HepG2 (cell line): ENCODE data around the gene KIR3DL2. TPM values are rescaled to one million over a fixed set of nuclear protein-coding genes. Genes with fewer than 3 reads are reported as not detected.

ENCODE experiments used
- ATAC-seq: fragments of 200-7000 bp; cut with Tn5 transposase; 3 replicates; pipeline ENCODE4 v1.9.1; 2020; ENCODE audit warnings: mild to moderate bottlenecking, moderate library complexity
- BruUV-seq: library from RNA; stranded (reverse); fragments of 400-500 nt; replicated peaks from 2 replicates; lab custom pipeline; 2021; lab: Mats Ljungman, UMichigan
- CTCF ChIA-PET: fragments of 300-600 bp; formaldehyde crosslinking; extraction: SDS; loops from one replicate; lab custom pipeline; 2021; ENCODE audit warnings: low total read pairs, inconsistent platforms, low intra/inter-chr PET ratio; lab: Yijun Ruan, JAX
- POLR2A ChIA-PET: fragments of 350-600 bp; sonication (Branson Sonifier 250); formaldehyde crosslinking; loops from one replicate; lab custom pipeline; 2020; ENCODE audit warnings: antibody characterized with exemption, inconsistent platforms; lab: Yijun Ruan, JAX
- DNase-seq: peaks from one replicate; pipeline ENCODE4 v3.0.0-alpha.2; 2015; ENCODE audit warnings: low spot score
- FAIRE-seq: peaks from 3 replicates; lab custom pipeline; 2011; peaks lifted over from hg19 to GRCh38; lab: Jason Lieb, UNC
- H2AFZ ChIP-seq: one replicate; pipeline ENCODE4 v1.6.1; 2011; ENCODE audit warnings: low read length, inconsistent platforms
- H3K27ac ChIP-seq: fragments of 300-600 bp; 3 replicates; pipeline ENCODE4 v1.8.0; 2011; ENCODE audit warnings: mixed run types, mild to moderate bottlenecking, mixed read lengths, low read length, inconsistent platforms; ENCODE audit not compliant: insufficient read depth; ENCODE audit errors: extremely low read length
- H3K27me3 ChIP-seq, 2 experiments: fragments of 200-600 bp in 1 of 2; 2 replicates in 1 of 2; 3 replicates in 1 of 2; pipeline versions ENCODE4 v1.6.0 to v1.8.0; 2011; ENCODE audit warnings: low read length in 2 of 2, mild to moderate bottlenecking in 2 of 2, moderate library complexity in 2 of 2, inconsistent platforms in 1 of 2; ENCODE audit not compliant: insufficient read depth in 2 of 2, control insufficient read depth in 1 of 2
- H3K36me3 ChIP-seq, 2 experiments: fragments of 200-600 bp in 1 of 2; replicated peaks in 1 of 2; 2 replicates in 1 of 2; 3 replicates in 1 of 2; pipeline versions ENCODE4 v1.5.1 to v1.8.0; 2011; ENCODE audit warnings: low read length in 2 of 2, inconsistent platforms in 1 of 2; ENCODE audit not compliant: insufficient read depth in 2 of 2, control insufficient read depth in 1 of 2
- H3K4me1 ChIP-seq: 2 replicates; pipeline ENCODE4 v1.5.1; 2012; ENCODE audit warnings: low read length, inconsistent platforms; ENCODE audit not compliant: insufficient read depth
- H3K4me2 ChIP-seq: 2 replicates; pipeline ENCODE4 v1.6.0; 2011; ENCODE audit warnings: low read depth, low read length, inconsistent platforms
- H3K4me3 ChIP-seq, 3 experiments: fragments of 200-600 bp in 1 of 3; sonication (generic), shearing (Covaris generic) in 1 of 3; replicated peaks in 1 of 3; 2 replicates each; pipeline ENCODE4 v1.5.1; 2011 to 2016; ENCODE audit warnings: low read length in 3 of 3, inconsistent platforms in 2 of 3, low read depth in 2 of 3, mild to moderate bottlenecking in 2 of 3, control low read depth in 1 of 3, mixed read lengths in 1 of 3; ENCODE audit not compliant: insufficient read depth in 1 of 3
- H3K79me2 ChIP-seq: one replicate; pipeline ENCODE4 v1.6.1; 2011; ENCODE audit warnings: low read length, inconsistent platforms; ENCODE audit not compliant: insufficient read depth
- H3K9ac ChIP-seq: 2 replicates; pipeline ENCODE4 v1.6.0; 2011; ENCODE audit warnings: mild to moderate bottlenecking, low read depth, low read length, inconsistent platforms; ENCODE audit not compliant: insufficient read depth
- H3K9me3 ChIP-seq: 2 replicates; pipeline ENCODE4 v1.5.1; 2012; ENCODE audit warnings: mild to moderate bottlenecking, low read length
- H4K20me1 ChIP-seq: 2 replicates; pipeline ENCODE4 v1.6.0; 2011; ENCODE audit warnings: inconsistent platforms, mild to moderate bottlenecking, low read length, moderate library complexity; ENCODE audit not compliant: insufficient read depth
- KAT2B ChIP-seq: fragments of 150-350 bp; IDR thresholded peaks from 2 replicates; pipeline ENCODE4 v1.6.1; 2014; ENCODE audit warnings: low read depth, low read length, borderline replicate concordance
- SSRP1 ChIP-seq: IDR thresholded peaks from 2 replicates; pipeline ENCODE4 v1.6.1; 2016; ENCODE audit warnings: control low read depth
- TBL1XR1 ChIP-seq: fragments of 150-350 bp; IDR thresholded peaks from 2 replicates; pipeline ENCODE4 v1.6.1; 2014; ENCODE audit warnings: borderline replicate concordance, low read length; ENCODE audit not compliant: partially characterized antibody
- TGIF2 ChIP-seq: IDR thresholded peaks from 2 replicates; pipeline ENCODE4 v1.6.1; 2016; ENCODE audit warnings: control low read depth, missing compliant biosample characterization
- U2AF1 ChIP-seq: fragments of 200-400 bp; formaldehyde crosslinking; optimal IDR thresholded peaks from 2 replicates; pipeline ENCODE3; 2017; ENCODE audit warnings: mild to moderate bottlenecking, low read depth, low read length
- ZNF354B ChIP-seq: sonication (generic); formaldehyde crosslinking; IDR thresholded peaks from 2 replicates; pipeline ENCODE4 v1.8.0; 2022; ENCODE audit warnings: mild to moderate bottlenecking, missing genetic modification reagents
- WGBS: methylation state at CpG from one replicate; pipeline ENCODE4 v1.1.6; 2017; ENCODE audit warnings: low lambda C conversion rate; 5-methylcytosine and 5-hydroxymethylcytosine counted together
- in situ Hi-C: cut with HindIII; loops from 2 replicates; pipeline ENCODE4 v1.10.0; 2017; ENCODE audit warnings: low pct_unique_long_range_greater_than_20kb; ENCODE audit not compliant: extremely low pct_ligation_motif_present
- intact Hi-C: fragments of 100-400 bp; cut with micrococcal nuclease; formaldehyde crosslinking; loops from one replicate; pipeline ENCODE4 v1.10.0; 2022; ENCODE audit not compliant: unreplicated experiment
- polyA plus RNA-seq, 8 experiments: library from polyadenylated mRNA; depleted of rRNA in 3 of 8; stranded (reverse) in 7 of 8; unstranded in 1 of 8; fragments of >200 nt; fragmentation: Illumina TruSeq in 4 of 8; extraction: Trizol in 4 of 8; gene quantifications; 2 replicates each; pipeline versions ENCODE4 v1.2.1 to v1.2.3, GENCODE V29; 2011 to 2016; ENCODE audit warnings: low read depth in 4 of 8, missing spikeins in 1 of 8, mixed read lengths in 1 of 8; ENCODE audit not compliant: insufficient read depth in 1 of 8
- total RNA-seq, 5 experiments: library from RNA; depleted of rRNA; stranded (reverse); fragments of >200 nt; fragmentation: Illumina TruSeq; extraction: Trizol; gene quantifications; 2 replicates each; pipeline ENCODE4 v1.2.3, GENCODE V29; 2016; ENCODE audit warnings: low read depth in 1 of 5
- TF ChIP-seq, protein P1 (sequence below): sonication (generic); formaldehyde crosslinking; IDR thresholded peaks from 2 replicates; pipeline ENCODE4 v1.5.0; 2020; ENCODE audit warnings: mild to moderate bottlenecking, low read depth, missing genetic modification reagents, borderline replicate concordance

Gene KIR3DL2
- total and polyA plus RNA-seq, 2 of the 13 experiments (the other 11 are each of a cell fraction or from before 2014, with no cell fraction given) = not detected

DNA sequence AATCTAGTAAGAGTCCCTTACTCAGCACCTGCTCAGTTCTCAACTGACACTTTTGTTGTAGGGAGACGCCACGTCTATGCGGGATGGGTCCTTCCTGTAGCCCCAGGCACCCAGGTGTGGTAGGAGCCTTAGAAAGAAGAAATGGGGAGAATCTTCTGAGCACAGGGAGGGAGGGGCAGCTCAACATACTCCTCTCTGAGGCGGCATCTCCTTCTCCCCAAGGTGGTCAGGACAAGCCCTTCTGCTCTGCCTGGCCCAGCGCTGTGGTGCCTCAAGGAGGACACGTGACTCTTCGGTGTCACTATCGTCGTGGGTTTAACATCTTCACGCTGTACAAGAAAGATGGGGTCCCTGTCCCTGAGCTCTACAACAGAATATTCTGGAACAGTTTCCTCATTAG, 45.7 kb upstream of the KIR3DL2 start (continued):
- TF ChIP-seq U2AF1 (no peak), ZNF354B (CRISPR knock-in tag) (no peak), SSRP1 (CRISPR knock-in tag) (no peak), TBL1XR1 (no peak), KAT2B (no peak)
- TF ChIP-seq, all 625 proteins: peak for 0

DNA sequence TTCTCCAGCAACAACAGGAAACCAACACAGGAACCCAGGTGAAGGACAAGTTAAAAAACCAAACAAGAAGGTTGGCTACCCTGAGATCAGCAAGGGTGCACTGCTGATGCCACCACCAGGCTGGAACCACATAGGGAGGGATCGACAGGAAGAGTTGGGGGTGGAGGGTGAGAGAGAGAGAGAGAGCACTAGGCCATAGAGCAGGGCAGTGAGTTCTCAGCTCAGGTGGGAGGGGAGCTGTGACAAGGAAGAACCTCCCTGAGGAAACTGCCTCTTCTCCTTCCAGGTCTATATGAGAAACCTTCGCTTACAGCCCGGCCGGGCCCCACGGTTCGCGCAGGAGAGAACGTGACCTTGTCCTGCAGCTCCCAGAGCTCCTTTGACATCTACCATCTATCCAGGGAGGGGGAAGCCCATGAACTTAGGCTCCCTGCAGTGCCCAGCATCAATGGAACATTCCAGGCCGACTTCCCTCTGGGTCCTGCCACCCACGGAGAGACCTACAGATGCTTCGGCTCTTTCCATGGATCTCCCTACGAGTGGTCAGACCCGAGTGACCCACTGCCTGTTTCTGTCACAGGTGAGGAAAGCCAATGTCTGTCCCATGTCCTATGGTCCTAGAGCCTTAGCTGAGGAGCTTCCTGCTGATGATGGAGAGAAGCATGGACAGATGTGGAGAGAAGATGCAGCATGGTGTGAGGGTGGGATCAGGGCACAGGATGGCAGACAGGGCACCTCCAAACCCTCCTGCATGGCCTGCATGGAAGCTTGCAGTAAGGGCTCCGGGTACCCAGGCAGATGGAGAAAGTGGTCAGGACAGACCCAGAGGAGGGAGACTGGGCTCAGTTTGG, 44.4 kb upstream of the KIR3DL2 start:
- in situ Hi-C loops = no loop called here
- no peak for DNase-seq
- intact Hi-C loops = no loop called here
- 16% methylated on average over 7 of the region's 14 CpGs for WGBS
- H3K9ac ChIP-seq = no peak overlapping the region
- no peak overlapping the region for H2AFZ ChIP-seq
- ChIA-PET POLR2A (no interaction called here), CTCF (no interaction called here)
- no peak overlapping the region for H3K4me3 ChIP-seq
- H4K20me1 ChIP-seq = no peaks in the 10 kb centered on the region
- H3K27ac ChIP-seq = no peak overlapping the region
- no peaks in the 10 kb centered on the region for H3K36me3 ChIP-seq
- no peaks in the 10 kb centered on the region for H3K79me2 ChIP-seq
- TF ChIP-seq, protein P1, sequence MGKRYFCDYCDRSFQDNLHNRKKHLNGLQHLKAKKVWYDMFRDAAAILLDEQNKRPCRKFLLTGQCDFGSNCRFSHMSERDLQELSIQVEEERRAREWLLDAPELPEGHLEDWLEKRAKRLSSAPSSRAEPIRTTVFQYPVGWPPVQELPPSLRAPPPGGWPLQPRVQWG (CRISPR knock-in tag) = no peak
- TF ChIP-seq TGIF2 (CRISPR knock-in tag) = no peak
- peaks cover 0 to 2% of the 10 kb centered on the region in 2 experiments; a peak in 1 of 5 replicates for H3K27me3 ChIP-seq
- no TSS peak for BruUV-seq
- H3K4me2 ChIP-seq = no peak overlapping the region
- no peaks in the 10 kb centered on the region for H3K4me1 ChIP-seq
- ATAC-seq = no peak
- H3K9me3 ChIP-seq = no peaks in the 10 kb centered on the region
- no peak for FAIRE-seq
